ENCODE measurements around the gene ZNF575. TPM values are rescaled to one million over a fixed set of nuclear protein-coding genes. Genes with fewer than 3 reads are reported as not detected.
"Not testable (repeated sequence)": the region's sequence is repeated elsewhere in the genome, so short reads cannot be mapped to it uniquely, and the experiment has no call there.

The ZNF575 gene
- total RNA-seq, 1 experiment from 2014 or later: 0.08 TPM

DNA sequence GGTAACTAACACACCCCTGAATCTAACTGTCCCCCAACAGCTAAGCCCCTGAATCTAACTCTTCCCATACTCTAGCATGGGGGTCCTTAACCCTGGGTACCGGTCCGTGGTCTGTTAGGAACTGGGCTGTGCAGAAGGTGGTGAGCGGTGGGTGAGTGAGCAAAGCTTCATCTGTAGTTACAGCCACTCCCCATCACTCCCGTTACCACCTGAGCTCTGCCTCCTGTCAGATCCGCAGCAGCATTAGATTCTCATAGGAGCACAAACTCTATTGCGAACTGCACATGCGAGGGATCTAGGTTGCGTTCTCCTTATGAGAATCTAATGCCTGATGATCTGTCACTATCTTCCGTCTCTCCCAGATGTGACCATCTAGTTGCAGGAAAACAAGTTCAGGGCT lies 22.3 kb upstream of the ZNF575 start:
- DNase-seq (ENCODE audit: low spot score): no peak

DNA sequence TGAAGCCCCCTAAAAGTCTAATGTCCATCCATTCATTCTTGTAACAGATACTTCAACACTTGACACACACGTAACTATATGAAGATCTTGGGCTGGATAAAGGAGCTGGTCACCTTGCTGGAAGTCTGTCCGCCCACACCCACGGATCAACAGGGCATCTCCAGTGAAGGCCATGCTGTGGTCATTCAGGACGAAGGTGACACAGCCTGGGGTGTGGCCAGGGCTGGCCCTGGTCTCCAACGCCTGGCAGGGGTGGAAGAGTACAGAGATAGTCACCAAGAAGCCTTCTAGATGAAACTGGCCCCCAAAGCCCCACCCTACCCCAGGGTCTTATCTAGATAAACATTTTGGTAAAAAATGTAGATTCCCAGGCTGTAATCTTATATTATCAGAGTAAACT lies 21.7 kb upstream of the ZNF575 start:
- no peak for DNase-seq (ENCODE audit: low spot score)

DNA sequence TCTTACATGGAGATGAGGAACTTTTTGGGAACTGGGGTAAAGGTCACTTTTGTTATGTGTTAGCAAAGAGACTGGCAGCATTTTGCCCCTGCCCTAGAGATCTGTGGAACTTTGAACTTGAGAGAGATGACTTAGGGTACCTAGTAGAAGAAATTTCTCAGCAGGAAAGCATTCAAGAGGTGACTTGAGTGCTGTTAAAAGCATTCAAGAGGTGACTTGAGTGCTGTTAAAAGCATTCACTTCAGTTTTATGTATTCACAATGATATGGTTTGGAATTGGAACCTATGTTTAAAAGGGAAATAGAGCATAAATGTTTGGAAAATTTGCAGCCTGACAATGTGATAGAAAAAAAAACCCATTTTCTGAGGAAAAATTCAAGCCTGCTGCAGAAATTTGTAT lies 20.6 kb upstream of the ZNF575 start:
- DNase-seq (ENCODE audit: low spot score): not testable (repeated sequence)

DNA sequence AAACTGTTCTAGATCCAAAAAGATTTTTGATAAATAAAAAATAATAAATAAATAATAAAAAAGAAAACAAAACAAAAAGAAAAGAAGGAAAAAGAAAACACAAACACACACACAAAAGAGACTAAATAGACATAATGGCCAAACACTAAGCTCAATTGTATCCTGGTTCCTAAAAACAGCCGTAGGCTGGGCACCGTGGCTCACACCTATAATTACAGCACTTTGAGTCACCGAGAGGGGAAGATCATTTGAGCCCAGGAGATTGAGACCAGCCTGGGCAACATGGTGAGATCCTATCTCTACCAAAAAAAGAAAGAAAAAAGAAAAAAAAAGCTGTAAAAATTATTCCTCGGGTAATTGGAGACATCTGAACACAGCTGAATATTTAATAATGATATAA lies 14.9 kb upstream of the ZNF575 start:
- no peak for DNase-seq (ENCODE audit: low spot score)

DNA sequence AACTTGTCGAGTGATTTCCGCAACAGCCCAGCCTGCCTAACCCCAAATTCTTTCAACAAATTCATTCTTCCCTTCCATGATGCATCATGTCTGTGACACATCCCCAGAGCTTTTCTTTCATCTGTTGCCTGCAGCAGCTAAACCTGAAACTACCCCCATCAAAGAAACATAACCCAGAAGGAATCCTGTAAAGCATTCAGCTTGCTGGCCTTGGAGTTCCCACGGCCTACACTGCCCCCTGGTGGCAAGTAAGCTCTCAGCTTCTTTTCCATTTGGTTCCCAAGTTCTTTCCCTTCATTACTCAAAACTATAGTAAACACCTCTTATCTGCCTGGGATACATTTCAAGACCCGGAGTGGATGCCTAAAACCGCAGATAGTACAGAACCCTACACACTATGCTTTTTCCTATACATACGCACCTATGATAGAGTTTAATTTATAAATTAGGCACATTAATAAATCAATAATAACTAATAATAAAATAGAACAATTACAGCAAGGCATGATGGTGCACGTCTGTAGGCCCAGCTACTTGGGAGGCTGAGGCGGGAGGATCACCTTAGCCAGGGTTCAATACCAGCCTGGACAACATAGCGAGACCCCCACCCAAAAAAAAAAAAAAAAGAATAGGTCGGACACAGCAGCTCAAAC lies 13.4 kb upstream of the ZNF575 start:
- DNase-seq (ENCODE audit: low spot score): peak; percentile 94

DNA sequence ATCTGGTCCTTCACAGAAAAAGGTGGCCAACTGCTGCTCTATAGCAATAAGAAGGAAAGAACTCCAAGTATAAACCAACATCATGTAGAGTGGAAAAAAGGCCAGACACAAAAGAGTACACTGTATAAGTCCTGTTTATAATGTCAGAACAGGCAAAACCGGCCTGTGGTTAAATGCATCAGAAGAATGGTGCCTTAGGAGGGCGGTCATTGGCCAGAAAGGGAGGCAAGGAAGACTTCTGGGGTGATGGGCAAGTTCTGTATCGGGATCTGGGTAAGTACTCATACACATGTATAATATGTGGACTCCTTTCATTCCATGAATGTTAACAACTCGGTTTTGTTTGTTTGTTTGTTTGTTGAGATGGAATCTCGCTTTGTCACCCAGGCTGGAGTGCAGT lies 10.1 kb upstream of the ZNF575 start:
- no peak for DNase-seq (ENCODE audit: low spot score)

DNA sequence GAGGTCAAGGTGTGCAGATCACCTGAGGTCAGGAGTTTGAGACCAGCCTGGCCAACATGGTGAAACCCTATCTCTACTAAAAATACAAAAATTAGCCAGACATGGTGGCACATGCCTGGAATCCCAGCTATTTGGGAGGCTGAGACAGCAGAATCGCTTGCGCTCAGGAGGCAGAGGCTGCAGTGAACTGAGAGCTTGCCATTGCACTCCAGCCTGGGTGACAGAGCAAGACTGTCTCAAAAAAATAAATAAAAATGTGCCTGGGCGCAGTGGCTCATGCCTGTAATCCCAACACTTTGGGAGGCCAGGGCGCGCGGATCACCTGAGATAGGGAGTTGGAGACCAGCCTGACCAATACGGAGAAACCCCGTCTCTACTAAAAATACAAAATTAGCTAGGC lies 9.3 kb upstream of the ZNF575 start:
- DNase-seq (ENCODE audit: low spot score): not testable (repeated sequence)

DNA sequence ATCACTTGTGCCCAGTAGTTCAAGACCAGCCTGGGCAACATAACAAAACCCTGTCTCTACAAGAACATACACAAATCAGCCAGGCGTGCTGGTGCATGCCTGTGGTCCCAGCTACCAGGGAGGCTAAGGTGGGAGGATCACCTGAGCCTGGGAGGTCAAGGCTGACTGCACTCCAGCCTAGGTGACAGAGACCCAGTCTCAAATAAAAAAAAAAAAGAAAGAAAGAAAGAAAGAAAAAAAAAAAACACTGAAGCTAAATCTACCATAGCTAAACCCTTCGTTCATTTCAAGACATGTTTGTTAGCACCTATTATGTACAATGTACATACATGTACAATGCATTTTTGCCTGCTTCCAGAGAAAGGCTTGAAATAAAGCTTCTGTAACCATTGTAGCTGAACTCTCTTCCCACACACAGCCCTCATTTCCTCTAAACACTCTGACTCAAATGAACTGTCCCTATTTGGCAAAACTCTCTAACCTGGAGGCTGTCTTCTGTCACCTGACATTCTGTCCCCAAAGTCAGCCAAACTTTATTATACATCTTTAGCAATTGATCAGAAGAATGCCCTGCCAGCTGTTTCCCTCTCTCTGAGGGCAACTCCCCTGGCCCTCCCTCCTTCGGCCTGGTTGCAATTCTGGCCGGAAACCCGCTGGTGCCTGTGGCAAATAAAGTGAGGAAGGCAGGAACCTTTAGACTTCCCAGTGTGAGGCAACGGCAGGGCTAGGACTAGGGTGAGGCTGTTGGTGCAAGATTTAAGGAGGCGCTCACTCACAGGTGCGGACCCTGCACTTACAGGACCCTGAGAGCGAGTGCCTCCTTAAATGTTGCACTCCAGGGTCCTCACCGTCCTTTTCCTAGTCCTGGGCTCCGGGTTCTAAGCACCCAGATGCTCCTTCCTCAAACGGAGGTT lies 7.8 kb upstream of the ZNF575 start:
- DNase-seq (ENCODE audit: low spot score): peak; percentile 93

DNA sequence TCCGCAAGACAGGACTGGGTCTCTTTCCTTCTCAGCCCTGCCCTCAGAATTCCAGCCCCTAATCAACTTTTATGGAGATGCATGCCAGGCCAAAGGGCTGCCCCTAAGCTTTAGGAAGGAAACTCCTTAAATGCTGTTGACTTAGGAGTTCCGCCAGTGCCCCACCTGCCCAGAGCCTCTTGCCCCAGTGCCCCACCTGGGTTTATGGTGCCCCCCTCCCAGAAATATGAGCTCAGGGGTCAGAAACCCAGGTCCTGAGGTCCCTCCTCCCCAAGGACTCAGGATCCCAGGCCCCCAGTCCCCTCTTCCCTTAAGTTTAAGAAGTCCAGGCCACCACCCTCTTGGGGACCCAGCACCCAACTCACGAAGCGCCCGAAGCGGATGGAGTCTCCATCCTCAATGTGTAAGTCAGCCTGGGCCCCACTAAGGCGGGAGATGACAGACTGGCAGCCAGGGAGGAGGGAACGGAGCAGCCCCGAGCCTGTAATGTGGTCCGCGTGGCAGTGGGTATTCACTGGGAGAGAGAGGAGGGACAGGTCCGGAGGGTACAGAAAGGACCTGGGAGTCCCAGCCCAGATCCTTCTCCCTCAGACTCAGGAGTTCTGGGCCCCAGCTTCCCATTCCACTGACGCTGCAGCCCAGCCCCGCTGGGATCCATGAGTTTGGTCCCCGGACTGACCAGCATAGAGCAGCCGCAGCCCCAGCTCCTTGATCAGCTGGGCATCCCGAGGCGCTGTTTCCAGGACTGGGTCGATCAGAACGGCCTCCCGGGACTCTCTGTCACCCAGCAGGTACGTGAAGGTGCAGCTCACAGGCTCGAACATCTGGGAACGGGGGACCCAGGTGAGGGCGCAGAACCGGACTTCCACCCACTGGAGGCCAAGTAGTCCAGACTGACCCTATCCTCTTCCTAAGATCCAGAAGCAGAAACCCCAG lies 6.9 kb upstream of the ZNF575 start:
- DNase-seq (ENCODE audit: low spot score): peak; percentile 76

DNA sequence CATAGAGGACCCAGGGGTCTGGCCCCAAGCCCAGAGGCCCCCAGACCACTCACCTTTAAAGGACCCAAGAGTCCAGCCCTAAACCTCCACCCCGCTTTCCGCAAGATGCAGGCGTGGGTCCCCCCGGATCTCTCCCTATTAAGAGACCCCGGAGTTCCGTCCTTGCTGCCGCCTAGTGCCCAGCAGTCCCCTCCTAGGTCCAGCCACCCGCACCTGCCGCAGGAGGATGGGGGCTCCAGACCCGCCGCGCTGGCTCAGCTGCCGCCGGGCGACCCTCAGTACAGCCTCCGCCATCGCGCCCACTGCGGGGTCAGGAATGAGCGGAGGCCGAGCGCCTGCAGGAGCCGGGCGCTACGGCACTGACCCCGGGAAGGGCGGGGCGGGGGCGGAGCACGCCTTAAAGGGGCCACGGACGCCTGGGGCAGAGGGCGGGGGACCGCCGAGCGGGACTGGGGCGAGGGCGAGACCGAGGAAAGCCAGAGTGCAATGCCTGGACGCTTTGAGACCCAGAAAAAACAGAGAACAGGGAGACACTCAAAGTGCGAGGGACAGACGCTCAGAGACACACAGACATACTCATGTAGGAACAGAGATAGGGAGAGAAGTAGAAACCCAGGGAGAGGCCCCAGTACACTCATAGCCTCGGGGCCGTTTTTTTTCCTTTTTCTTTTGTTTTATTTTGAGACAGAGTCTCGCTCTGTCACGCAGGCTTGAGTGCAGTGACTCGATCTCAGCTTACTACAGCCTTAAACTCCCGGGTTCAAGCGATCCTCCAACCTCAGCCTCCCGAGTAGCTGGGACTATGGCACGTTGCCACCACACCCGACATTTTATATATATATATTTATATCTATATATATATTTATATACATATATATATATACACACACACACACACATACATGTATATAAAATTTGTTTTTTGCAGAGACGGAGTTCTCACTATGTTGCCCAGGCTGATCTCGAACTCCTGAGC lies 5.8 kb upstream of the ZNF575 start, which contains the start of gene ETHE1:
Gene ETHE1, minus strand, starts transcription at position 318 of the 976 bp plus-strand sequence. Its CDS starts 24 bp downstream, at position 294.
- peak; percentile 84 for DNase-seq (ENCODE audit: low spot score)

DNA sequence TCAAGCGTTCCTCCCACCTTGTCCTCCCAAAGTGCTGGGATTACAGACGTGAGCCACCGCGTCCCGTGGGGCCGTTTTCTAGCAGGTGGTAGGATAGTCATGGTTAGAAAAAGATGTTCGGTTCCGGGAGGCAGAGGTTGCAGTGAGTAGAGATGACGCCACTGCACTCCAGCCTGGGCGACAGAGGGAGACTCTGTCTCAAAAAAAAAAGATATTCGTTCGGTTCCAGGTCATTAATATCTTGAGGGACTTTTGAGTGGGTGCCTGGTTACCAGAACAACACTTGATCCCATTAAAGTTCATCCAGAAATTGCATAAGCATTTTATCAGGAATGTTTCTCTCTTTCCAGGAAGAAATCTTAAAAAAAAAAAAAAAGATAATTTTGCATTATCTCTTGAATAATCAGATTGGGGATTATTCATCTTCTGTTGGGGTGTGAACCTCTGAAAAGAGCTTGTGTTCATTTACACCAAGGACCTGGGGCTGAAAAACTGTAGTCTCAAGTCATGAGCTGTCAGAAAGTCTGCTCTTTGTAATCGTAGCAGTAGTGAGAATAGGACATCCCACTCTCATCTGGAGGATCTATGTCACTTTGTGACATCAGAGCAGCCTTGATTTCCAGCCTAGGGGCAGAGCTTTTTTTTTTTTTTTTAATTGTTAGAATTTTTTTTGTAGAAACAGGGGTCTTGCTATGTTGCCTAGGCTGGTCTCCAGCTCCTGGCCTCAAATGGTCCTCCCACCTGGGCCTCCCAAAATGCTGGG lies 4.9 kb upstream of the ZNF575 start:
- peak; percentile 20 for DNase-seq (ENCODE audit: low spot score)

DNA sequence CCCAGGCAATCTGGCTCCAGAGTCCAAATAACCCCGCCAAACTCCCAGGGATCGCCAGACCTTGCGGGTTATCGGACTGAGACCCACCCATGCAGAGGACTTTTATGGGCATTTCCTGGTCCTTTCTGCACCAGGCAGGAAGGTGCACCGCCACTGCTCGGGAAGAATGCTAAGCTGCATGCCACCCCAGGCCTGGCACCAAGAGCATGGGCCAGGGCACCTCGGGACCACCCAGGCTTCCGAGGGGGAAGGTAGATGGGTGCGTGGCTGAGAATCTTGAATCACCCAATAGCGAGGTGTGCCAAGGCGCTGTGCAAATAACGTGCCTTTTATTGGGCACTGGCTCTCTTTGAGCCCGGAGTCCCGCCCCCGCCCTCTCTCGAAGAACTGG lies 422 bp upstream of the ZNF575 start:
- DNase-seq (ENCODE audit: low spot score): peak; percentile 88

DNA sequence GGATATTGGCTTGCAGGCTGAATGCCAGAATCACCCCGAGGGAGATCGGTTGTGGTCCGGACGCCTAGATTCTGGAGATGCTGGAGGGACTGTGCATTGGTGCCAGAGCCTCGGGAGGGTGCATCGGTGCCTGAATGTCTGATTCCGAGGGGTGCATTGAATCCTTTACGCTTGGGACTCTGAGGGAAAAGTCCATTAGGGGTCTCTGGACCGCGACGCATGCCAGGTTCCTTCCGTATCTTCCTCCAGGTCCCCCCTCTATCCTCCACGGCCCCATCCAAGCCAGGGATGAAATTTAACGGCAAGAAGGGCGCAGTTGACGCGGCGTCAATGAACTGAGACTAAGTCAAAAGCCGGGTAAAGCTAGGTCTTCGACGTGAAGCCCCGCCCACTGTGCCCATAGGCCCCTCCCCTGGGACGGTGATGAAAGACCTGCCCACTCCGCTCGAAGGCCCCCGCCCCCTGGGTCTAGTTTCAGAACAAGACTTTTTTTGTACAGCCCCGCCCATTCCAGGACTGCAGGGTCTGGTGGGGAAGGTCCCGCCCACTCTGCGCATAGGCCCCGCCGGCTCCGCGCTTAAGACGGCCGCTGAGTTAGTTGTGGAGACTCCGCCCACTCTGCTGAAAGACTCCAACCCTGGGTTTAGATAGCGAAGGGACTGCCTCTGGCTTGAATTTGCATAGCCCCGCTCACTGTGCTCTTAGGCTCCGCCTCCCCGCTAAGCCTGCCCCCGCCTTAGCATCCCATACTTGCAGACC lies 737 bp downstream of the ZNF575 start:
- peak; percentile 100 for DNase-seq (ENCODE audit: low spot score)

DNA sequence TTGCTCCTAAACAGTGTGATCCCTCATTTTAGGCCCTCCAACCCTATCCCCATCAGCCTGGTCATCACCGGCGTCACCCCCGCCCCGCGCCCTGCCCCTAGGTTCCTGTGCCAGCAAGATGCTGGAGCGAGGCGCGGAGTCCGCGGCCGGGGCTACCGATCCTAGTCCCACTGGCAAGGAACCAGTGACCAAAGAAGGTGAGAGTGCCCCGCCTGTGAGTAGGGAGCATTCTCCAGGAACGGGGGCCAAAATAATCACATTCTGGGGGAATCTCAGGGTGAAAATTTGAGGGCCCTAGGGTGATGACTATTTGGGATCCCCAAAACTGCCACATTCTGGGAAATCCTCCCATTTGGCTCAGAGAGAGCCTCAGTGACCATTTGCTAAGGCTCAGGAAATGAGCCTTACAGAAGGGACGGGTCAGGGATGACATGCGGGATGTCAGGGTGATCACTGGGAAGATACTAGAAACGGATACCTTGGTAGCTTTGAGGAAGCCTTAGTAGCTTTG lies 1.4 kb downstream of the ZNF575 start:
- DNase-seq (ENCODE audit: low spot score): no peak

DNA sequence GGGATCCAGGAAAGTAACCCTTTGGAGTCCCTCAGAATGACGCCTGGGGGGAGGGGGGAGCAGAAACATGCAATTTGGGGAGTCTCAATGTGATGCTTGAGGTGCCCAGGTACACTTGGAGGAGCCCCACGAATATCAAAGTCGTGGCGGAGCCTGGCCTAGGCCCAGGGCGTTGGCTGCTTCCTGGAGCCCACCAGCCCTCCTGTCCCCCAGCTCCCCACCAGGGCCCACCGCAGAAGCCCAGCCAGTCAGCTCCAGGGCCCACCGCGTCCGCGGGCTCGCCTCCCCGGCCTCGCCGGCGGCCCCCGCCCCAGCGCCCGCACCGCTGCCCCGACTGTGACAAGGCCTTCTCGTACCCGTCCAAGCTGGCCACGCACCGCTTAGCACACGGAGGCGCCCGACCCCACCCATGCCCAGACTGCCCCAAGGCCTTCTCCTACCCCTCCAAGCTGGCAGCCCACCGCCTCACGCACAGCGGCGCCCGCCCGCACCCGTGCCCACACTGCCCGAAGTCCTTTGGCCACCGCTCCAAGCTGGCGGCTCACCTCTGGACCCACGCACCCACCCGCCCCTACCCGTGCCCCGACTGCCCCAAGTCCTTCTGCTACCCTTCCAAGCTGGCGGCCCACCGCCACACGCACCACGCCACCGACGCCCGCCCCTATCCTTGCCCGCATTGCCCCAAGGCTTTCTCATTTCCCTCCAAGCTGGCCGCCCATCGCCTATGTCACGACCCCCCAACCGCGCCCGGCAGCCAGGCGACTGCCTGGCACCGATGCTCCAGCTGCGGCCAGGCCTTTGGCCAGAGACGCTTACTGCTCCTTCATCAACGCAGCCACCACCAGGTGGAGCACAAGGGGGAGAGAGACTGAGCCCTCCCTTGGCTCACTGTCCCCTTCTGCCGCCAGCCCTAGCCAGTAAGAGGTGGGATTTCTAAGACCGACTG lies 2.1 kb downstream of the ZNF575 start:
- DNase-seq (ENCODE audit: low spot score): peak; percentile 60

DNA sequence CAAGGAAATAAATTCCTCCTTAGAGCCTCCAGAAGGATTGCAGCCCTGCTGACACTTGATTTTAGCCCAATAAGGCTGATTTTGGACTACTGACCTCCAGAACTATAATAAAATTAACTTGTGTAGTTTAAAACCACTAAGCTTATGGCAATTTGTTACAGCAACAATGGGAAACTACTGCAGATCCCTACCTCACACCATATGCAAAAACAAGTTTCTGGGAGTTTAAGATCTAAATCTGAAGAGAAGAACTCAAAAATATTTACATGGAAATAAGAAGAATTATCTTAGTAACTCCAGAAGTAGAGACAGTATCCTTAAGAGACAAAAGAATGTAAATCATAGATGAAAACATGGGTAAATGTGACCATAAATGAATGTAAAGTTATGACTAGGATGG lies 5.9 kb downstream of the ZNF575 start:
- DNase-seq (ENCODE audit: low spot score): no peak

DNA sequence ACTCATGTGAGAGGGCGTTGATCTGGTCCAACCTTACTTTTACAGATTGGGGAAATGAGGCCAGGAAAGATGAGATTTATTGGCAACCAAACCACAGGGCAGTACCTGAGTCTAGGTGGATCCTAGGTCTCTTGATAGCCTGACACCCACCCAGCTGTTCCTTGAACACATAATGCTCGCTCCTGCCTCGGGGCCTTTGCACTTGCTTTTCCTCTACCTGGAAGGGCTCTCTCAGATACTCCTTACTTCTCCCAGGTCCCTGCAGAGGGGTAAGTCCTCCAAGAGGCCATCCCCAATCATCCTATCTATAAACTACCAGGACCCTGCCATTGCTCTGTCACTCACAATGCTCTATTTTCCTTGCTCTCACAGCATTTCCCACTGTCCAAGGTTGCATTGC lies 7.4 kb downstream of the ZNF575 start:
- no peak for DNase-seq (ENCODE audit: low spot score)
